ENCODE results near the gene ITK.

DNA sequence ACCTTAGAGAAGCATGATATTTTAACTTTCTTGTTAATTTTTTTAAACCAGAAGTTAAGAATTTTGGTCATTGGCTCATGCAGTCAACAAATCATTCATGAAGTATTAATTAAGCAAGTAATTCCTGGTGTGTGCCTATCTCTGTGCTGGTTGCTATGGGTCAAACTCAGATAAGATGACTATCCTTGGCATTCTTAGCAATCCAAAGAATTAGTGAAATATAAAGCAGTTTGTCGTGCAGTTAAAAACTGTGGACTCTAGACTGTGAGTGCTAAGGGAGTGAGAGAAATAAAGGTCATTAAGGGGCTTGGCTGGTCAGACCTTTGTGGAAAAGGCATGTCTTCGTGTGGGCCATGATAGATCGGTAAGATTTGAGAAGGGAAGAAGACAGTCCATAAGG lies 90.1 kb downstream of the ITK start:
- no peak for TF ChIP-seq POLR2A (IDR thresholded peaks at IDR 0.05)
- TF ChIP-seq, protein P1, sequence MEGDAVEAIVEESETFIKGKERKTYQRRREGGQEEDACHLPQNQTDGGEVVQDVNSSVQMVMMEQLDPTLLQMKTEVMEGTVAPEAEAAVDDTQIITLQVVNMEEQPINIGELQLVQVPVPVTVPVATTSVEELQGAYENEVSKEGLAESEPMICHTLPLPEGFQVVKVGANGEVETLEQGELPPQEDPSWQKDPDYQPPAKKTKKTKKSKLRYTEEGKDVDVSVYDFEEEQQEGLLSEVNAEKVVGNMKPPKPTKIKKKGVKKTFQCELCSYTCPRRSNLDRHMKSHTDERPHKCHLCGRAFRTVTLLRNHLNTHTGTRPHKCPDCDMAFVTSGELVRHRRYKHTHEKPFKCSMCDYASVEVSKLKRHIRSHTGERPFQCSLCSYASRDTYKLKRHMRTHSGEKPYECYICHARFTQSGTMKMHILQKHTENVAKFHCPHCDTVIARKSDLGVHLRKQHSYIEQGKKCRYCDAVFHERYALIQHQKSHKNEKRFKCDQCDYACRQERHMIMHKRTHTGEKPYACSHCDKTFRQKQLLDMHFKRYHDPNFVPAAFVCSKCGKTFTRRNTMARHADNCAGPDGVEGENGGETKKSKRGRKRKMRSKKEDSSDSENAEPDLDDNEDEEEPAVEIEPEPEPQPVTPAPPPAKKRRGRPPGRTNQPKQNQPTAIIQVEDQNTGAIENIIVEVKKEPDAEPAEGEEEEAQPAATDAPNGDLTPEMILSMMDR (IDR thresholded peaks at IDR 0.05), result no peak
